ENCODE measurements around the gene PPM1H.

DNA sequence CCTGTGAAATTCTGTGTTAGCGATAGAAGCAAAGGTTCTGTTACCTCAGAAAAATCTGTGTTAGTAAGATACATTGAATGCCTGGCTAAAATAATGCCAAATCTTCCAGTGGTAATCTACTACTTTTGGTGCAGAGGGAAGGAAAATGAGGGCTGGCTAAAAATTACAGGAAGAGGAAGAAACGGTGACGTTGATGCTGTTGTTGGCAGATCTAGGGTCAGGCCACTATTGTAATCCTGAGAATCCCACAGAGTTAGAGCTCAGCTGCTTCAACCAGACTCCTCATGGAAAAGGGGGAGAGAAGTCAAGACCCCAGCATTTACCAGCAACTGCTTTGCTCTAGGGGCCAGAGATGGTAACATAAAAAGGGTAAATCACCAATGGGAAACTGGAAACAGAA lies 145.1 kb downstream of the PPM1H start:
- TF ChIP-seq, protein P1, sequence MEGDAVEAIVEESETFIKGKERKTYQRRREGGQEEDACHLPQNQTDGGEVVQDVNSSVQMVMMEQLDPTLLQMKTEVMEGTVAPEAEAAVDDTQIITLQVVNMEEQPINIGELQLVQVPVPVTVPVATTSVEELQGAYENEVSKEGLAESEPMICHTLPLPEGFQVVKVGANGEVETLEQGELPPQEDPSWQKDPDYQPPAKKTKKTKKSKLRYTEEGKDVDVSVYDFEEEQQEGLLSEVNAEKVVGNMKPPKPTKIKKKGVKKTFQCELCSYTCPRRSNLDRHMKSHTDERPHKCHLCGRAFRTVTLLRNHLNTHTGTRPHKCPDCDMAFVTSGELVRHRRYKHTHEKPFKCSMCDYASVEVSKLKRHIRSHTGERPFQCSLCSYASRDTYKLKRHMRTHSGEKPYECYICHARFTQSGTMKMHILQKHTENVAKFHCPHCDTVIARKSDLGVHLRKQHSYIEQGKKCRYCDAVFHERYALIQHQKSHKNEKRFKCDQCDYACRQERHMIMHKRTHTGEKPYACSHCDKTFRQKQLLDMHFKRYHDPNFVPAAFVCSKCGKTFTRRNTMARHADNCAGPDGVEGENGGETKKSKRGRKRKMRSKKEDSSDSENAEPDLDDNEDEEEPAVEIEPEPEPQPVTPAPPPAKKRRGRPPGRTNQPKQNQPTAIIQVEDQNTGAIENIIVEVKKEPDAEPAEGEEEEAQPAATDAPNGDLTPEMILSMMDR (IDR thresholded peaks at IDR 0.05): no peak
- TF ChIP-seq POLR2A (IDR thresholded peaks at IDR 0.05): no peak

Data from adrenal gland (tissue), 5 donors.